ENCODE results near the gene SPATS2. TPM values are rescaled to one million over a fixed set of nuclear protein-coding genes. Genes with fewer than 3 reads are reported as not detected.
"Not testable (repeated sequence)": the region's sequence is repeated elsewhere in the genome, so short reads cannot be mapped to it uniquely, and the experiment has no call there.

Gene SPATS2
- total RNA-seq, 1 experiment from 2014 or later, result 57.0 TPM

DNA sequence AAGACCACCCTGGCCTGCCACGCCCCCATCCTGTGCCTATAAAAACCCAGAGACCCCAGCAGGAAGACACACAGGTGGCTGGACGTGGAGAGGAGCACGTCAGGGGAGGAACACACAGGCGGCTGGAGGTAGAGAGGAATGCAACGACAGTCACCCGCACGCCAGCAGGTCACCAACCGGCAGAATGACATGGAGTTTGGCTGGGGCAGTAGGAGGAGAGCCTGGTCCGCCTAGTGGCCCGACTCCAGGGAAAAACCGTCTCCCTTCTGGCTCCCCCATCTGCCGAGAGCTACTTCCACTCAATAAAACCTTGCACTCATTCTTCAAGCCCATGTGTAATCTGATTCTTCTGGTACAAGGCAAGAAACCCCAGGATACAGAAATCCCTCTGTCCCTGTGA, 108.8 kb downstream of the SPATS2 start:
- in situ Hi-C loops (cut with HindIII; ENCODE audit: low pct_unique_long_range_greater_than_20kb, low sequenced_read_pairs), result no loop called here
- no peak for DNase-seq (ENCODE audit: low read depth, low spot score)

DNA sequence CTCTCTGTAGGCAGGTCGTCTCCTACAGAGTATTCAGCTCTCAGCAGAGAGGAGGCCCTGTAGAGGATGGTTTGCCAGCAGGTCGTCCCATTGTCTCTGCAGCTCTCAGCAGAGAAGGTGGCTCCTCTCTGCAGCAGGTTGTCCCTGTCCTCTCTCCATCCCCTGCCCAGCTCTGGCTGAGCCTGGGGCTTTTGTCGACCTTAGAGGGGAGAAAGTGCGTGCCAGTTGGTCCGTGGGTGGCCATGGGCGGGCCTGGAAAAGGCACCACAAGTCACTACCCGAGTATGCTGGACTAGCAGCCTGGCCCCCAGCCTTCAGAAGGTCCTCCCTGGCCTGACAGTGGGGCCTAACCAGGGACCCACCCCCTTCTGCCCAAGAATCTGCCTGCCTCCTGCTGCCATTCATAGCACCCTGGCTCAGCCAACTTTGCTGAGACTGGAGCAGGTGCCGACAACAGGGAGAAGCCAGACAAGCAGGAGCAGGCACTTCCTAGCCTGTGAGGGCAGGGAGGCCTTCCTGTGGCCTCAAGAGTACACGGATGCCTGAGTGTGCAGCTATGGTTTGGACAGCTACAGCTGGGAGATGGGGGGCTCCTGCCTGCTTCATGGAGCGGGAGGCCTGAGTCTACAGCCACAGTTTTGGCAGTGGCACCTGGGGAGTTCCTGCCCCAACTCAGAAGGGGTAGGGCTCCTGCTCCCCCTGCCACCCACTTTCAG, 111.8 kb downstream of the SPATS2 start:
- in situ Hi-C loops (cut with HindIII; ENCODE audit: low pct_unique_long_range_greater_than_20kb, low sequenced_read_pairs), result no loop called here
- no peak for DNase-seq (ENCODE audit: low read depth, low spot score)

DNA sequence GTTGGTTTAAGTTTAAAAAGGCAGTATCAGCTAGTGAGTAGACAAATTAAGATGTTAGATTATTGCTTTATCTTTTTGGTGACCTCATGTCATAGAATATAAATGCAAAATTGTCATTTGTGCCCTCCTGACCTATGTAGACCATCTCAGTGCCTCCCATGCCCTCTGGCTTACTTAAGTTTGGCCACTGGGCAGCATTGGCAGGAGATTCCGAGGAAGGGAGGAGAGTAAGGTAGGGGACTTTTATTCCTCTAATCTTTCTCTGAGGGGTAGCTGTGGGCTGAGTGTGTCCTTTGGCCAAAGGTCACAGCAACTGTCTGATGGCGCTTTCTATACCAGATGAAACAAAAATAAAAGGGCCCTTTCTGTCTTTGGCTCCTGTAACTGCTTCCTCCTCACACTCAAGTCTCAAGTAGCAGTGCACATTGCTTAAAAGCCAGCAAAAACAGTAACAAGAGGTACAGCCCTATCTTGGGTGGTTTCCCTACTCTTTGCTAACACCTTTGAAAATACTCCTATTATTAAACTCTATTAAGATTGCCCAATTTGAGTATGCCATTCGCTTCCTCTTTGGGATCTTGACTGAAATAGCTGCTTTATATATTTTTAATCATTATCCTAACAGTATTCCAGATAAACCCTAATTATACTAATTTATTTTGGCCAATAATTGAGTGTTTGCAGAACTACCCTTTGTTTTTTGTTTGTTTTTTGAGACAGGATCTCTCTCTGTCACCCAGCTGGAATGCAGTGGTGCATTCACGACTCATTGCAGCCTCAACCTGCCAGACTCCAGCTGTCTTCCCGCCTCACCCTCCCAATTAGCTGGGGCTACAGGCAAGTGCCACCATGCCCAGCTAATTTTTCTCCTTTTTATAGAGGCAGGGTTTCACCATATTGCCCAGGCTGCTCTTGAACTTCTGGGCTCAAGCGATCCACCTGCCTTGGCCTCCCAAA, 115.1 kb downstream of the SPATS2 start:
- no peak for DNase-seq (ENCODE audit: low read depth, low spot score)
- in situ Hi-C loops (cut with HindIII; ENCODE audit: low pct_unique_long_range_greater_than_20kb, low sequenced_read_pairs), result no loop called here

DNA sequence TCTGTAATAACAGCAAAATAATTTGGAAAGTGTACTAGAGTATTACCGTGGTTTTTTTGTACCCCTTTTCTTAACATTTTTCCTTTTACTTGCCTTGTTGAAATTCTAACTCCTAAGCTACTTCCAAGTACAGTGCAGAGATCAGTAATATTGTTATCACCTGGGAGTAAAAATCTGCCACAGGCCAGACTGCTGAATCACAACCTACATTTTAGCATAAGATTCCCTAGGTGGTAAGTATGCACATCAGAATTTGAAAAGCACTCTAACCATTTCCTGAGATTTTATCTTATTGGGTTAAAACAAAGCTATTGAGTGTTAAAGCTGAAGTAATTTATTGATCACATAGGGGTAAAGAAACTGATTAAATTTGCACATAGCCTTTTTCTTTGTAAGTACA, 116.4 kb downstream of the SPATS2 start:
- in situ Hi-C loops (cut with HindIII; ENCODE audit: low pct_unique_long_range_greater_than_20kb, low sequenced_read_pairs), result no loop called here
- DNase-seq (ENCODE audit: low read depth, low spot score), result no peak

DNA sequence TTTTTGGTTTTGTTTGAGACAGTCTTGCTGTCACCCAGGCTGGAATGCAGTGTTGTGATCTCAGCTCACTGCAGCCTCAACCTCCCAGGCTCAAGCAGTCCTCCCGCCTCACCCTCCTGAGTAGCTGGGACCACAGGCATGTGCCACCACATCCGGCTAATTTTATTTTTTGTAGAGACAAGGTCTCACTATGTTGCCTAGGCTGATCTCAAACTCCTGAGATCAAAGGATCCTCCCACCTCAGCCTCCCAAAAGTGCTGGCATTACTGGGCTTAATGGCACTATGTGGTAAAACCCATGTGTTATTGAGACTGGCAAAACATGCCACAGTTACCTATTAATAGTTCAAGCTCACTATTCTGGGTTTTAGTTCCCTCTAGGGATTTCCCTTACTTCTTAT, 120.3 kb downstream of the SPATS2 start:
- in situ Hi-C loops (cut with HindIII; ENCODE audit: low pct_unique_long_range_greater_than_20kb, low sequenced_read_pairs), result no loop called here
- peak; percentile 57 for DNase-seq (ENCODE audit: low read depth, low spot score)

DNA sequence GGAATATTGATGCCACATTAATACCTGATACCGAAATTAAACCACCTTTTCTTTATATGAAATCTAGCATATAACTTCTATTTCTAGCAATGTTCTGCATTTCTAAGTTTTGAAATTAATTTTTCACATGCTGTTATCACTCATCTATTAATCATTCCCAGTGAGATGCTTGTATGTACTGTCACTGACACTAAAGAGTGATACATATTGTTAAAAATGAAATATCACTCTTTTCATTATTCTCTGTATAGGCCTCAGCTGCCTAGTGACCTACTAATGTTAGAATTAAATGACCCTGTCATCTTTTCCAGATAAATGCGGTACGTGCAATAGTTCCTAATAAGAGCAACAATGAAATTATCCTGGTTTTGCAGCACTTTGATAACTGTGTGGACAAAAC, 121.9 kb downstream of the SPATS2 start:
- in situ Hi-C loops (cut with HindIII; ENCODE audit: low pct_unique_long_range_greater_than_20kb, low sequenced_read_pairs), result no loop called here
- no peak for DNase-seq (ENCODE audit: low read depth, low spot score)

DNA sequence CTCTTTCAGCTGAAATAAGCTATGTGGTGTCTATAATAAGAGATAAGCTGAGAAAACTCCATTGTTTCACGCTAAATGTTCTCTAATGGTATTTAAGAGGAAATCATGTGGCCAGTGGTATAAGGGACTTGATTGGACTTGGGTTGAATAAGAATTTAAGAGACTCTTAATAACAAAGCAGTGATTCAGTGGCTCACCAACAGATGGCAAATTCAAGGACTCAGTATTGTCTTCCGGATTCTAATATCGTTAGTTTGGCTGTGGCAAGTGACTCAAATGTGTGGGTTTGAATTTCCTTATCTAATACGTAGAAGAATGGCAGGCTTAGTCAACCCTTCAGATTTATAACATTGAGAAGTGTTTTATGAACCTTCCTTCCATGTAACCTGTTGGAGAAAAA, 122.5 kb downstream of the SPATS2 start:
- peak; percentile 97 for DNase-seq (ENCODE audit: low read depth, low spot score)
- in situ Hi-C loops (cut with HindIII; ENCODE audit: low pct_unique_long_range_greater_than_20kb, low sequenced_read_pairs), result no loop called here

DNA sequence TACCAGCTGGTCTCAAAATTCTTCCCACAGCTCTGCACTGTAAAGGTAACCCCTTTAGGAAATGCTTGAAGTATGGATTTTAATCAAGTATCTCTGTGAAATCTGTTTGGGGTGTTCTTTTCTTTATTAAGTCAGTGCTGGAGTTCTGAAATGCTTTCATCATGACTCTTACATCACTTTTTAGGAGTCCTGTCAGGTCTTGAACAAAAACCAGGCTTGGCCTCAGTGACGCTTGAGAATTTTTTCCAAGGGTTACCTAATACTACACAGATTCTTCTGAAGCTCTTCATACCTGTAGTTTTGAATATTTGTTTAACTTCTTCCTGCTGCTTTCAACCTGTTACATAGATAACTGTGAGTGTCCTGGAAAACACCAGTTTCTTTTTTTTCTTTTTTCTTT, 124.6 kb downstream of the SPATS2 start:
- DNase-seq (ENCODE audit: low read depth, low spot score), result no peak
- in situ Hi-C loops (cut with HindIII; ENCODE audit: low pct_unique_long_range_greater_than_20kb, low sequenced_read_pairs), result no loop called here

DNA sequence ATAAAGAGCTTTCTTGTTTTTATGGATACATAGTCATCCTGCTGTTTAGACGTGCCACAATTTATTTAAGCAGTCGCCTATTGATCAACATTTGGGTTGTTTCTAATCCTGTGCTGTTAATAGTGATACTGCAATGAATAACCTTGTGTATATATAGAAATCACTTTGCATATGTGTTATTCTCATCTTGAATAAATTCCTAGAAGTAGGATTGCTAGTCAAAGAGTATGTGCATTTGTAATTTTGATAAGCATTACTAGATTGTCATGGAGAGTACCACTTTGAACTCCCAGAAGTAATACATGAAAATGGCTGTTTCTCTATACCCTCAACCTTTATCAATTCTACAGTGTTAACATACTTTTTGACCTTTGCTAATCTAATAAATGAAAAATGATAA, 126.6 kb downstream of the SPATS2 start:
- DNase-seq (ENCODE audit: low read depth, low spot score), result no peak
- in situ Hi-C loops (cut with HindIII; ENCODE audit: low pct_unique_long_range_greater_than_20kb, low sequenced_read_pairs), result no loop called here

DNA sequence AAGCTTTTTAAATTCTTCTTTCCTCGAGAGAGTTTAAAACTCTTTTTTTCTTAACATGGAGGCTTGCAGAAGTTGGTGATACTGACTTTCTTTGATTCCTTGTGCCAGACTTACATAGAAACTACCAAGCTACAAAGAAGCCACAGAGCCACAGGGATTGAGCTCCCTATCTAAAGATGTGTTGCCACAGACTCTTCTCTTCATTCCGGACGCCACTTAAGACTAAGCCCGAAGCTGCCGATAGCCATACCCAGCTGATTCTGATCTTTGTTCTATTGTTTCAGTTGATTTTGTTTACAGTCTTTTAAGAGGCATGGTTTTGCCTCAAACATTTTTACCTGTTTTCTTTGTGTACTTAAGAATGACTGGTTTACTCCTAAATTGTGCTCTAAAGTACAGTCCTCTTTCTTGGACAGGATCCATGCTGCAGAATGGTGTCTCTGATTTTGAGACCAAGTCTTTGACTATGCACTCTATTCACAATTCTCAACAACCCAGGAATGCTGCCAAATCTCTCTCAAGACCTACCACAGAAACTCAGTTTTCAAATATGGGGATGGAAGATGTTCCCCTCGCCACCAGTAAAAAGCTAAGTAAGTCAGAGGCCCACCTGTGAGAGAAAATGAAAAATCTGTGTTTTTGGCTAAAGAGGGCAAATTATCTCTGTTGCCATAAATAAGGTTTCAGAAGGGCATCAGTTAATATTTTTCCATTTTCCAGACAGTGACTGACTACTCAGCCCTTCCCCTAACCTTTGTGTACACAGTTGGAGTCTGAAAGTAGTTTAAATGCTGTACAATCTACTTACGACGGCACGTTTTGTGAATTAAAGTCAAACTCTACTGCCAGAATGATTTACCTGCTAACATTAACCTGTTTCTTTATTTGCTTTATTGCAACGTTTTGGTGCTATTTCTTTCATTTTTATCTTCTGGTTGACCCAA, 129.4 kb downstream of the SPATS2 start:
- DNase-seq (ENCODE audit: low read depth, low spot score), result peak; percentile 53
- in situ Hi-C loops (cut with HindIII; ENCODE audit: low pct_unique_long_range_greater_than_20kb, low sequenced_read_pairs), result no loop called here

DNA sequence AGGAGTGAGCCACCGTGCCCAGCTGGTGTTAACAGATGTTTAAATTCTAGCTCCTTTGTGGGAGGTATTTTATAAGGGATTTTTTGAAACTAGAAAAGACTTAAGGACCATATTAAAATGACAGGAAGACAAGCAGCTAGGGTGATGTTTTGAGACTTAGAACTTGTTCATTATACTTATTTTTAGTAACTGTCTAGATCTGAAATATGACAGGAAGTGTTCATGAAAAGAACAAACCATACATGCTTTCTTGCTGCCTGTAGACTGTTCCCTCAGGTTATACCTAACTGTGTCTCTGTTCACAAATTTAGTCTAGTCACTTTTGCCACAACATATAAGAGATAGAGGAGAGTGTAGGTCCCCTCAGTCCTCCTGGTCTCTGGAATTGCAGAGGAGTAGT, 134.6 kb downstream of the SPATS2 start:
- in situ Hi-C loops (cut with HindIII; ENCODE audit: low pct_unique_long_range_greater_than_20kb, low sequenced_read_pairs), result no loop called here
- no peak for DNase-seq (ENCODE audit: low read depth, low spot score)

DNA sequence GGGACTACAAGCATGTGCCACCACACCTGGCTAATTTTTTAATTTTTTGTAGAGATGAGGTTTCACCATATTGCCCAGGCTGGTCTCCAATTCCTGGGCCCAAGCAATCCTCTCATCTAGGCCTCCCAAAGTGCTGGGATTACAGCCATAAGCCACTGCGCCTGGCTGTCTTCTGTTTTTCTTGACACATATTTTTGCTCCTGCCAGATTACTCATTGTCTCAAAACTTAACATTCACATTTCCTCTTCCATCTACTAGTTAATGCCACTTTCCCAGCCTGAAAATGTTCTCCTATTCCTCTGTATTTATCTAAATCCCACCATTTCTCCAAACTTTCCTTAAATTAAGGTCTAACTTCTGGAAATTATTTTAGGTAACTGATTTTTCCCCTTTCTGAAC, 135.3 kb downstream of the SPATS2 start:
- DNase-seq (ENCODE audit: low read depth, low spot score), result no peak
- in situ Hi-C loops (cut with HindIII; ENCODE audit: low pct_unique_long_range_greater_than_20kb, low sequenced_read_pairs), result no loop called here

DNA sequence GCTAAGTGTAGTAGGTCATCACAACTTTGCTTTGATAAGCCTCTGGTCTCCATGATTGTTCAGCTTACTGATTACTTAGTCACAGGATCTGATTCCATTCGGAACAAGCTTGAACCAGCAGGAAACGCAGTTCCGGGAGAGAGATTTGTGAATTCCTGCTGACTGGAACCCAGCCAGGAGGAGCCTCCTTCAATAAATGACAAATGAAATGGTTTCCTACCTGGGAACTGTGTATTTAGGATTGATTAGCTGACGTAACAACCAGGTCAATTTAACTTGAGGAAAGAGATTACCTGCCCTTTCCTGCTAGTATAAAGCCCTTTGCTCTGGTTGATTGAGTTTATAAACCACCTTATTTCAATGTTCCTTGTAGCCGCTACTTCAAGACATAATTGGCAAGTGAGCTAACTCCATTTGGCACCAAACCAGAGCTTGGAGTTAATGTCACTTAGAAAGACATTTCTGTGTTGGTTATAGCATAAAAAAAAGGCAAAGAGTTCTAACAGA, 136.5 kb downstream of the SPATS2 start:
- in situ Hi-C loops (cut with HindIII; ENCODE audit: low pct_unique_long_range_greater_than_20kb, low sequenced_read_pairs), result no loop called here
- DNase-seq (ENCODE audit: low read depth, low spot score), result no peak

DNA sequence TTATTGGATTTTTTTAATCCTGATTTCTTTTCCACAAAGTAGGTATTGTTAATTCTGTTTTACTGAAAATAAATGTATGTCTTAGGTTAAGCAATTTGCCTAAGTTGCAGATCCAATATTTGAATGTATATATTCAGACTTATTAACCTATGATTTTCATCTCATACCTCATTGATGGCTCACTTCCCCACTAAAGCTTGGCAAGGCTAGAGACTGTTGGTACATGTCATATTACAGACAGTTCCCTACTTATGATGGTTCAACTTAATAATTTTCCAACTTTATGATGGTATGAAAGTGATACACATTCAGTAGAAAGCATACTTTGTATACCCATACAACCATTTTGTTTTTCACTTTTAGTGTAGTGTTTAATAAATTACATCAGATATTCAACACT, 138.4 kb downstream of the SPATS2 start:
- in situ Hi-C loops (cut with HindIII; ENCODE audit: low pct_unique_long_range_greater_than_20kb, low sequenced_read_pairs), result no loop called here

DNA sequence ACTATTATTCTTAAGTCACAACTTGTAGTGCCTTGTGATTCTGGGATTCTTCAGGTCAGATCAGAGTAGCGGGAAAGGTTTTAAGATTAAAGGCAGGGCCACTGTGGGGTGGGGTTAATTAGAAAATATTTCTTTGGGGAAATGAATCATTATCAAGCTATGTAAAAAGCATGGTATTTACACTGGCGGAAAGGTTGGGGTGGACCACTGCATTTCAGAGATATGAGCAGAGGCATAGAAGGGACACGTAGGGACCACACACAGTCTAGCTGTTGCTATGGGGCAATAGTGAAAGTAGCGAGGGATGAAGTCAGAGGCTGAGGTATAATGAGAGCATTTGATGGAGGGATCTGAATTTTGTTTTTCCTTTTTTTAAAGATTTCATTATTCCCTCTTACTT, 139.9 kb downstream of the SPATS2 start:
- in situ Hi-C loops (cut with HindIII; ENCODE audit: low pct_unique_long_range_greater_than_20kb, low sequenced_read_pairs), result no loop called here
- no peak for DNase-seq (ENCODE audit: low read depth, low spot score)

More for the DNA sequence above, 138.4 kb downstream of the SPATS2 start:
- no peak for DNase-seq (ENCODE audit: low read depth, low spot score)

DNA sequence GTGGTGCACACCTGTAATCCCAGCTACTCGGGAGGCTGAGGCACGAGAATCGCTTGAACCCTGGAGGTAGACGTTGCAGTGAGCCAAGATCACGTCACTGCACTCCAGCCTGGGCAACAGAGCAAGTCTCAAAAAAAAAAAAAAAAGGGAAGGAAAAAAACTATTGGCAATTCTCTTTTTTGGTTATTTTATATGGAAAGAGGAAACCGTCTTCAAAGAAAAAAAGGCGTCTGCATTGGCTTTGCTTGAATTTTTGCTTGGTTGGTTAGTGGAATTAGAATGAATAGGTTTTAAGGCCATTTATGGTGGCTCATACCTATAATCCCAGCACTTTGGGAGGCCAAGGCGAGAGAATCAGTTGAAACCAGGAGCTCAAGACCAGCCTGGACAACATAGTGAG, 142.4 kb downstream of the SPATS2 start:
- in situ Hi-C loops (cut with HindIII; ENCODE audit: low pct_unique_long_range_greater_than_20kb, low sequenced_read_pairs), result loop anchor here (10.0 kb wide), 1 partner anchor 145 kb away; the partner anchor contains the start of gene SPATS2
- not testable (repeated sequence) for DNase-seq (ENCODE audit: low read depth, low spot score)

DNA sequence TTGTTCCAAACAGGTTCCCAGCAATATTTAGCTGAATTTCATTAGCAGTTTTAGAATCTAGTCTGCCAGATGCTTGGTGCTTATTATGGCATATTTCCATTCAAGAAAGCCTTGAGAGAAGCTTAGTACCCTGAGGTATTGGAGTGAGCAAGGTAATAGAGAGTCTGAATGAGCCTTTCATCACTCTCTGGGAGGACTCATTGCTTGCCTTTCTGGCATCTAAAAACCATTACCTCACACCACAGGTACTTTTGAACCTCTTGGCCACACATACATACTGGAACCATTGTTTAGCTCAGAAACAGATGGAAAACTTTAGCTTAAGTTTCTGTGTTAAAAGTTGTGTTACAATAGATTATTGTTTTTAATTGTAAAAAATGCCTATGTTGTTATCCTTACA, 144.1 kb downstream of the SPATS2 start:
- in situ Hi-C loops (cut with HindIII; ENCODE audit: low pct_unique_long_range_greater_than_20kb, low sequenced_read_pairs), result loop anchor here (10.0 kb wide), 1 partner anchor 147 kb away; the partner anchor contains the start of gene SPATS2
- peak; percentile 32 for DNase-seq (ENCODE audit: low read depth, low spot score)
